GM18507 (cell line): Measurements from ENCODE around the gene PIP4K2C.
"Not testable (repeated sequence)": the region's sequence is repeated elsewhere in the genome, so short reads cannot be mapped to it uniquely, and the experiment has no call there.

Source experiments
- DNase-seq: peaks from one replicate; pipeline ENCODE4 v3.0.0; 2011; ENCODE audit warnings: low read depth; ENCODE audit not compliant: insufficient read length; ENCODE audit errors: extremely low spot score
- FAIRE-seq: peaks from 2 replicates; lab custom pipeline; 2011; peaks lifted over from hg19 to GRCh38; lab: Jason Lieb, UNC

Gene PIP4K2C

DNA sequence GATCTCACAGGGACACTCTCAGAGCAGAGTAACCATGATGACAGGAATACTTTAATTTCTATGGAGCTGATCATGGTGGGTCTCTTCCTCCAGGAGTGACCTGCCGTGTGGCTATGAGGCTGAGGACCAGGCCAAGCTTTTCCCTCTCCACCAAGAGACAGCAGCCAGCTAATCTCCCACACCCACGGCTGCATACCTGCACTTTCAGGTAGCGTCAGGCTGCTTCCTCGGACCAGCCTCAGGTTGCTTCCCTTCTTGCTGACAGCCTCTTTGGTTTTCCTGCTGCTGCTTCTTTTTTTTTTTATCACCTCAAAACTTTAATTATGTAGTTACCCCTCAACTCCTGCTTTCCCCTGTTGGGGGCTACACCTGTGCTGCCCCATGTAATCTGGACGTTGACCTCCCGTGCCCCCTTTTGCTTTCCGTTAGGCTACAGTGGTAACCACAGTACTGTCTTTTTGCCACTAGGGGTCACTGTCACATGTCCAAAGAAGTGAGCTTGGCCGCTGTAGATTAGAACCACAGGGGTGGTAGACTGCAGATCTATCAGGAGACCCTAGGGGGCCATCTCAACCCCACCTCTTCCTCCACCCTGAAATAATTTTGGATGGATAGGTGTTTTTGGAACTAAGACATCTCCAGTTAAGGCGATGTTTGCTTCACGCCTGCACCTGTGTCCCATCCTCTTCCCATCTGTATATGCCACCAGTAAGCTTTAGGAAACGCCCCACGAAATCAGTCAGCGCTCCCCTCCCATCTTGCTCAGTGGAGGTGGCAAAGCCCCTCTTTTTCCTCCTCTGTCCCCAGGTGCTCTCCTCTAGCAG, 7.8 kb upstream of the PIP4K2C start:
- peak; percentile 93 for FAIRE-seq
- peak; percentile 74 for DNase-seq

DNA sequence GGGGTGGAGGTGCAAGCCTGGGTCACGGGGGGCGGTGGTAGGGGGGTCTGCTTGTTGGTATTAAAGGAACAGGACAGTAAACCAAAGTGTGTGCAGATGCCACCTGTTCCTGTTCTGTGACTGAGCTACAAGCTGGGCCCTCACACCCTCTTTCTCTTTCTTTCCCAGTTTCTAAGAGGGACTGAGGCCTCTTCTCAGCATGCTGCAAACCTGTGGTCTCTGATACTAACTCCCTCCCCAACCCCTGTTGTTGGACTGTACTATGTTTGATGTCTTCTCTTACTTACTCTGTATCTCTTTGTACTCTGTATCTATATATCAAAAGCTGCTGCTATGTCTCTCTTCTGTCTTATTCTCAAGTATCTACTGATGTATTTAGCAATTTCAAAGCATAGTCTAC, 6.9 kb upstream of the PIP4K2C start:
- DNase-seq (no peak), FAIRE-seq (no peak)

DNA sequence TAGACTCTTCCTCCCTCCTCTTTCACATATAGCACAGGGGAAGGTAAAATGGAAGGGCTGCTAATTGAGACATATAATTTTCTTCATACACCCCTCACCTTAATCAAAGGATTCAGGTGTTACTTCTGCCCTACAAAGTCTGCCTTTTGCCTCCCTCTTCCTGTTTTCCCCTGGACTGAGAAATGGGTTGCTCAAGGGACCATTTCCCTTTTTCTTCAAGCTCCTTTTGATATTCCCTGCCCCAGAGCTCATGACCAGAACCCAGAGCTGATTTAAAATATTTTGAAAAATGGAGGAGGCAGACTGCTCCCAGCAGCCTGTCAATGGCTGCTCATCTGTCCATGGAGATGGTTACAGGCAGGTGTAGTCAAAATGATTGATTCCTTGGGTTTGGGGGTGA, 6.3 kb upstream of the PIP4K2C start:
- DNase-seq: no peak
- FAIRE-seq: no peak

DNA sequence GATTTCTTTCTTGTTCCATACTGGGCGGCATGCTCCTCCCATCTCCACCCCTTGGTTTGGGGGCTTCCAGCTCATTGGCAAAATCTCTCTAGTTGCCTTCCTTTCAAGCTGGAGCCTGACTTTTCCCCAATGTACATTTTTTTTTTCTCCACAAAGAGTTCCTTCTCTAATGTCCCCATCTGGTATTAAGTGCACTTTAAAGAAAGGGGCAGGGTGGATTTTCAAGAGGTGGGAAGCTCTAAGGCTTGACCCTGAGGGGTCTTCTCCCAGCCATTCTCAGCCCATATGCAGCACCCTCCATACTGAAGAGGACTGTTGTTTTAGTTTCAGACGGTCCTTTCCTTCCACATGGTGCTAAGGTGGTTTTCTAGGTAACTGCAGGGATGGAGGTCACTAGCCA, 5.8 kb upstream of the PIP4K2C start:
- DNase-seq (no peak), FAIRE-seq (no peak)

DNA sequence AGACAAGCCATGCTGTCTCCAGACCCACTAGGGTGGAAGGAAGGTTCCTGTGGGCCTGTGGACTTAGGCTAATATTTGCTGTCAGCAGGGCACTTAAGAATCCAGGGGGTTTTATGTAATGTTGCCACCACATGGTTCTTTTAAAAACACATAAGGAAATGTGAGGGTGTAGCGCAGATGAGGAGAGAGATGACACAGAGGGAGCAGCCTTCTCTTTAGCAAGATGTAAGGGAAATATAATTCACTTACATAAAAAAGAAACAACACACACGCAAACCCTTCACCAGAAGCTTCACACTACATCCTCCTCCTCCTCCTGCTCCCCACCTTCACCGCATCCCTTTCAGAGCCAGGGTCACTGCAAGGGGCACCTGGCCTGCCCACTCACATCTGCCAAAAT, 4.9 kb upstream of the PIP4K2C start:
- FAIRE-seq (no peak), DNase-seq (no peak)

DNA sequence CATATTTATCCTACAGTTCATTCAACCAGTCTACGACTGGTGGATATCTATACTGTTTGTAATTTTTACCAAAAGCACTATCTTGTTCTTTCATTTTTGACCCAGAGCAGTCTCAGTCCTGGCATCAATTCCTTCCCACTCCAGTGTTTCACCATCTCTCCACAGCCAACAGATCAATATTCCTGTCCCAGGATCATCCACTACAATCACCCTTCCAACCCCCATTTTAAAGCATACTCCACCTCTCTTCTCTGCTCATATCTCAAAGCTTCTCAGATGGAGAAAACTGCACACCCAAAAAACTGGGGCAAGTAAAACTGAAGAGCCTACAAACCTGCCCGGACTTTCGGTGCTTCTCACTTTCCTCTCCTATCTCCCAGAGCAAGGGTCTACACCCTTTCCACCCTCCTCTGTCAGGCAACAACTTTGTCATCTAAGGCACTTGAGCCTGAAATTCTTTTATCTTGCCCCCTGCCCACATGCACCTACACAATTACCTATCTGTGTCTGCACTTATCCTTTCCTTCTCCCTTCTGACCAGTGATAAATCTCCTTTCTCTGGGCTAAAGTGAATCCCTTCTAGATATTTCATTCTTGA, 4.1 kb upstream of the PIP4K2C start:
- no peak for FAIRE-seq
- no peak for DNase-seq

DNA sequence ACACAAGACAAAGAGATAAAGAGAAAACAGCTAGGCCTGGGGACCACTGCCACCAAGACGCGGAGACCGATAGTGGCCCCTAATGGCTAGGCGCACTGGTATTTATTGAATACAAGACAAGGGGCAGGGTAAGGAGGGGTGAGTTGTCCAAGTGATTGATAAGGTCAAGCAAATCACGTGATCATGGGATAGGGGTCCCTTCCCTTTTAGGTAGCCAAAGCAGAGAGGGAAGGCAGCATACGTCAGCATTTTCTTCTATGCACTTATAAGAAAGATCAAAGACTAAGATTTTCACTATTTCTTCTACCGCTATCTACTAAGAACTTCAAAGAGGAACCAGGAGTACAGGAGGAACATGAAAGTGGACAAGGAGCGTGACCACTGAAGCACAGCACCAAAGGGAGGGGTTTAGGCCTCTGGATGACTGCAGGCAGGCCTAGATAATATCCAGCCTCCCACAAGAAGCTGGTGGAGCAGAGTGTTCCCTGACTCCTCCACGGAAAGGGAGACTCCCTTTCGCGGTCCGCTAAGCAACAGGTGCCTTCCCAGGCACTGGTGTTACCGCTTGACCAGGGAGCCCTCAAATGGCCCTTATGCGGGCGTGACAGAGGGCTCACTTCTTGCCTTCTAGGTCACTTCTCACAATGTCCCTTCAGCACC, 1.9 kb upstream of the PIP4K2C start:
- not testable (repeated sequence) for DNase-seq, FAIRE-seq

DNA sequence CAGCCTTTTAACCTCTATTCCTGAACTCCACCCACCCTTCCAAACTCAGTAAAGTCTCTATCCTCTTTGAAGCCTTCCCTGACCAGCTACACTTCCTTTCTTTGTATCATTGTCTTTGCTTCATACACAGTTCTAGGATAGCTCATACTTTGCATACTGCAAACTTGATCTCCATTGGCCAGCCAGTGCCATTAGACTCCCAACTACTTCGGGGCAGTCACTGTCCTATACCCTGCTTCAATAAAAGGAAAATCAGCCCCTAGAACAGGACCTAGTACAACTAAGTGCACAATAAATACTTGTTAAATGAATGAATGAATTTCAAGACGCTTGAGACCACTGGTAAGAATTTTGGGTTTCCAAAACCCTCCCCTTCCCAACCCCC, 521 bp upstream of the PIP4K2C start:
- FAIRE-seq (no peak), DNase-seq (no peak)

DNA sequence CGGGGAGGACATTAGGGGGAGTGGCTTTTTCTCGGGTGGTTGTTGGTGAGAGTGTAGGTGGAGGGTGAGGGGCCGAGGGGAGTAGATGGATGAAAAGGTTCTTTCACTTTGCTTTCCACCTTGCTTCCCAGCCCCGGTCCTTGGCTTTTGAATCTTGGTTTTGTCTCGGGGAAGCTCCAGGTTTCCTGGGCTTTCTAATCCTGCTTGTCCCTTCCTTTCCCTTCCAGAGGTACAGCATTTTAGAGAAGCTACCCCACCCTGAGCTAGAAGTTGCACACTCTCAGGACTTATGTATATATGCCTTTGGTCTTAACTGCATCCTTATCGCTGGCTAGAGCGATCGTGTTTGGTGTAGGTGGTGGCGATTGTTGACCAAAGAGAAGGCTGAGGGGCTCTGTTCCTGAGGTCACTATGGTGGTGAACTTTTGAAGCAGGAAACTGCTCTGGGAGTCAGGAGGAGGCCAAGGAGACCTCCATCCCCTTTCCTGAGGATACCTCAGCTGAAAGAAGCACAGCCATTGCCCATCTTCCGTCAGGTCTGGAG, 862 bp downstream of the PIP4K2C start:
- FAIRE-seq: no peak
- DNase-seq: no peak

DNA sequence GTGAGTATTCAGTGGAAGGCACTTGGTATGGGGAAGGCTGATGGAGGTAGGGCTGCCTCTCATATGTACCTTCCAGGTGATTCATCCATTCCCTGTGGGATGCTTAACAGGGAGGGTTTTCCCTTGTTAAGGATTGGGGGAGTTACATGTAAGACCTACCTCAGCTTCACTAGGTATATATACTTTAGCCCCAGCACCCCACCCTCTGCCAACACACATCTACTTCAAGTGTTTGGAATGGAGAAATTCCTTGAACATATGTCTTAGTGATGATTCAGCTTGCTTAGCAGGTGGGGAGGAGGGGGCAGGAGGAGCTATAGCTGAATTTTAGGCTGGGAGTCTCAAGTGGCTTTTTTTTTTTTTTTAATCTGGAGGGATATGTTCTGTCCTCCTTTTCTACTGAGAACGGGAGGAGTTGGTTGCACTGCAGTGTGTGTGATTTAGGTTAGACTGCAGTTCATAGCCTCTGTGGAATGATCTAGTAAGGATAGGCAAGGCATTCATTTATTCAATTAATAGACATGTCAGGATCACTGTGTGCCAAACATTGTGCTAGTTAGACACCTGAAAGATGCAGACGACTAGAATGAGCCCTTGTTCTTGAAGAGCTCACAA, 1.7 kb downstream of the PIP4K2C start:
- DNase-seq: no peak

DNA sequence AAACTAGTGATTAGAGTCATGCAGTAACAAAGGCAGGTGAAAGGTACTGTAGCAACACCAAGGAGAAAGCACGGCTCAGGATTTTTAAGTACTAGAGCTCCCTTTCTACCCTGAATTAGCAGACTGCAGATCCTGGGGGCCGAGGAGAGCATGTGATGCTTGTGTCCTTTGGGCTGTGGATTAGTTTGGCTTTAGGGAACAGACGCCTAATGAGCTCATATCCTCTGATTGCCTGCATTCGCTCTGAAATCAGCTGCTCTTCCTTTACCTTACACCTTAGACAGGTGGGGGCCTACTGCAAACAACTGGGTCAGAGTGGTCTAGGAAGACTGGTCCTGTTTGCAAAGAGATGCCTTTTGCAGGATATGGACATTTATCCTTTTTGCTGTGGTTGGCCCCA, 2.2 kb downstream of the PIP4K2C start:
- DNase-seq (no peak), FAIRE-seq (no peak)

More for the DNA sequence above, 1.7 kb downstream of the PIP4K2C start:
- no peak for FAIRE-seq

DNA sequence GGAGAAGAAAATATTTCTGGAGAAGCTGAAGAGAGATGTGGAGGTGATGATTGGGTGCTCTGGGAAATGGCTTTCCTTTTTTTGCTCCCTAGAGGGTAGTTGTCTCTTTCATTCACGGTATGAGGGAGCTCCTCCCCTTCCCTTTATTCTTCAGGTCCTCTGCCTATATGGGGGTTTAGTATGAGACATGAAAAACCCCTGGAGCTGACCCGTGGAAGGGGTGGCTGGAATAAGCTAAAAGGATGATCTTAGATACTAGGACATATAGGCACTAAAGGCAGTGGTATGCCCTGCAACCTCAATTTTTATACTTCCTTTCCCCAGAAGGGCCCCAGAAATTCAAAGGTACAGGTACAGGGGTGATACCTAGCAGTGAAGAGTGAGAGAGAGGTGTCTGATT, 9.4 kb downstream of the PIP4K2C start:
- DNase-seq (no peak), FAIRE-seq (no peak)

DNA sequence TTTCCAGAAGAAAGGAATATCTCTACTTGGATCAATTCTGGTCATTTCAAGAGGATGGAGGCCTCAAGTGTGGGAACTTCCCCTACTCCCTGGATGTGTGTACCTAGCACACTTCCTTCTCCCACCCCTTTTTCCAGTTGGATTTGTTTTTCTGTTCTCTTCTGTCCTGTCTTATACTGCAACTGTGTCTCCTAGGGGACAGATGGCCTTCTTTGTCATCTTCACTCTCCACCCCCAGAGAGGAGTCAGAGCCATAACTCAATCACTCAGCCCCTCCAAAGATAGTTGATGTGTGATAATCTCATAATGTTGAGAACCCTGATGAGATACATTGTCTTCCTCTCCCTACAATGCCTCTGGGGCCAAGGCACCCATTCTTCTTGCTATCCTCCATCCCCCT, 11.6 kb downstream of the PIP4K2C start:
- FAIRE-seq (no peak), DNase-seq (no peak)

DNA sequence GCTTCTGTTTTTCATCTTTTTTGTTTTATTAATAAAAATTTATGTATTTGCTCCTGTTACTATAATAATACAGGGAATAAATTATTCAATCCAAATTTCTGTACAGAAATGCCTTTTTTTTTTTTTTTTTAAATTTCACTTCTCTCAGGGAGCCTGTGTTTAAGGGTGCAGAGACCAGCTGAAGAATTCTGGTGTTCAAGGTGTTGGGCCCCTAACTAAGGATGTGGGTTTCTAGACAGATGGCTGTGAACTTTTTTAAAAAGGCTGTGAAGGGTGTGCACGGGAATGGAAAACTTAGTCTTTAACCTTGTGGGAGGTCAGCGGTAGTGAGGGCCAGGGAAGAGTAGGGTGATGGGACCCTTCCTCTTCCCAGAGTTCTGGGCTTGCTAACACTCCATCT, 12.3 kb downstream of the PIP4K2C start:
- FAIRE-seq: no peak
- DNase-seq: no peak

DNA sequence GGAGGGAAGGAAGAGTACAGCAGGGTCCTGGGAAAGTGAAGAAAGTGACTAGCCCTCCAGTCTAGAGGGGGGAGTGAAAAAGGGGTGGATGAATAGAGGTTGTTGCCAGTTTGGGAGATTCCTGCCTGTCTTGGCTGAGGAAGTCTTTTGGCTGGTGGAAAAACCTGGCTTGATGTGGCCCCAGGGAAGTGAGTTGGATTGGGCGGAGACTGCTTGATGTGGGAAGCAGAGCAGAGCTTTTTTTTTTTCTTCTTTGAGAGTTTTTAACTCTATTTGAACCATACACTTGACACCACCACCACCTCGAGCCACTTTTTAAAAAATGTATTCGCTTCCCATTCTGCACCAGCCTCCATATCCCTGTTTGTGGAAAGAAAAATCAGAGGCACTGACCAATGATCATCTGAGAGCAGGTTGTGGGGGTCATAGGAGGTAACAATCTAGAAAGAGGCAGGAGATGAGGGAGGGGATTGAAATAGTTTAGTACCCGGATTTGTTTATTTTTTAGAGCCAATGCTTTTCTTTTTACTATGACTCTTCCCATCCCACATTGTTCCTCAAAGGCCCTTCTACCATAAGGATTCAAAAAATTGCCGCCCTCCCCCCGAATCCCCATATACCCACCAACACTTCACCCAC, 12.9 kb downstream of the PIP4K2C start:
- DNase-seq (no peak), FAIRE-seq (peak; percentile 49)

DNA sequence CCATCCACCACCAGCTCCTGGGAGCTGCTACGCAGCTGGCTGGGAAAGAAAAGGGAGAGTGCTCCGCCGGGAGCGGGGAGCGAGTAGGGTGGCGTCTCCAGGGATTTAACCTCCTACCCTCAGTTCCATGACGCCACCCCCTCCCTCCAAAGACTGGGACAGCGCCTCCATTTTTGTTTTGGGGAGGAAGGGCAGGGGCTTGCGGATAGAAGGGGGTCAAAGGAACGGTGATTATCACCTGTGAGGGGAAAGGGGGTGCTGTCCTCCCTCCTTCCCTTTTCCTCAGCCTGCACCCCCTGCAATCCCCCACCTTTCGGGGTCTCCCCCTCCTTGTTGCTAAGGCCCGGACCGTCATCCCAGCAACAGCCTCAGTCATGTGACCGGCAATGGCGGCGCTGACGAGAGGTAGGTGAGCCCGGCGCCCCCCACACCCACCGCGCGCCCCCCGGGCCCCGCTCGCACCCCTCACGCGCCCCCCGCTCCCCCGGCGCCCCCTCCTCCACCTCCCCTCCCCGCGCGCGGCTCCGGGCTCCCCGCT, 13.5 kb downstream of the PIP4K2C start, which contains the start of gene DTX3:
Gene DTX3 (plus strand): TSS at position 371 of the 538 bp plus-strand sequence. CDS start 1,694 bp downstream, outside the sequence.
- no peak for FAIRE-seq
- DNase-seq: no peak

DNA sequence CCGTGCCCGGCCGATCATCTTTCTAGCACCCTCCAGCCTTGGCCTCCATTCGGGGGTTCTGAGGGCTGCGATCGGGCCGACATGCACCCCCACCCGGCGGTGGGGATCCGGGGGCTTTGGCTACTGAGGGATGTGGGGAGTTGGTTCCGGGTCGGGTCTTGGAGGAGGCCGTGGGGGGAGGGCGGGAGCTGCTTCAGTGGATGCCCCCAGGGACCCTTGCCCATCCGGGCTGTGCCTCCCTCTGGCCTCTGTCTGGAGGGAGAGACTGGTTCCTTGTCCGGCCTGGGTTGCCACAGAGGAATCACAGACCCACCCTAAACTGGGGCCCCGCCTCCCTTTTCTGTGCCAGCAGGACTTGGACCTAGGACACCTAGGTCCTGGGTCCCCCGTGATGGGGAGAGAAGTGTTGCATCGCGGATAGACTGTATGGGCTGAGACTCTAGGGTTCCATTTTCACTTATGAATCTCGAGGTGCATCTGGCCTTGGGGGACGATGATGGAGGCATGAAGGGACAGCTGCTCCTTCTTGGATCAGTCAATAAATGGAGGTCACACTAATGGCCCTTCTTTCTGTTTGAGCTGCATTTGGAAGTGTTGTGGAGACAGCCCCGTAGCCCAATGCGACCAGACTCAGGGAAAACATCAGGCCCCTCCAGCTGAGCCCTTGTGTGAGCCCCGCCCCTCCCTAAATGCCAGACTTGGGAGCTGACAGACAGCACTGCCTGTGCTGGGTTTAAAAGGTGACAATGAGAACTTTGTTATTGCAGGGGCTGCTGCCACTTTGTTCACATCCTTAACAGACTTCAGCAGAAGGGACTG, 14.2 kb downstream of the PIP4K2C start:
- FAIRE-seq (peak; percentile 41), DNase-seq (no peak)

DNA sequence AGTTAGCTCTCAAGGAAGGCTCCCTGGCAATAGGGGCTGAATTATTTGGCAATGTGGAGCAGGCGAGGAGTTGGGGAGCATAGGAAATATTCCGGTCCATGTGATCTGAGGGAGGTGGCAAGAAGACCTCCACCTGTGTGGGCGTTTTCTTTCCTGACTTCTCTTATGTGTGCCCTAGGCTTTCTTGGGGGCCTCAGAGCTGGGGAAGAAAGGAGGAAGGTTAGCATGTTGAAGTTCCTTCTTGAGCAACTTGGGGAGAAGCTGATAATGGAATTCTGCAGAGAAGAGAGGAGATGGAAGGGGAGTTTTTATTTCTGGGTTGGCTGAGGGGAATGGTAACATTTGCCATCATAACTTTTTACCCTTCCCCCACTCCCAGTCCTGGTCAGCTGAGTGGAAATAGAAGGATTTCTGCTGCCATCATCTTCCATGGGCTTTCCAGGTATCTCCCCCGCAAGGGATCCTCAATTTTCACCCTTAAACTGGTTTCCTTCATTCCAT, 14.9 kb downstream of the PIP4K2C start:
- FAIRE-seq: no peak
- DNase-seq: no peak
